ENCODE results near the gene GATA1. TPM values are rescaled to one million over a fixed set of nuclear protein-coding genes. Genes with fewer than 3 reads are reported as not detected.
"Not testable (repeated sequence)": the region's sequence is repeated elsewhere in the genome, so short reads cannot be mapped to it uniquely, and the experiment has no call there.

GATA1 gene
- total RNA-seq, 4 donors from 2014 or later, result not detected

- no peak for DNase-seq
- Histone ChIP-seq H3K4me1 (no peaks in the 10 kb centered on the region), H3K9me3 (no peaks in the 10 kb centered on the region), H3K4me3 (no peak overlapping the region), H3K36me3 (peaks cover 0 to 80% (median 0%) of the 10 kb centered on the region in 3 donors), H3K27me3 (no peaks in the 10 kb centered on the region), H3K27ac (no peak overlapping the region)
- 89 to 100% methylated on average over 2 to 7 of the region's 16 CpGs for WGBS, 2 donors
- intact Hi-C loops (cut with DNase I), result no loop called here
- TF ChIP-seq POLR2A (IDR thresholded peaks at IDR 0.05), result no peak
- no peak for TF ChIP-seq CTCF (IDR thresholded peaks at IDR 0.05)
Observed at GRCh38 chrX:48818098-48818497, 31.7 kb downstream of the GATA1 start.

- Histone ChIP-seq H3K36me3 (peaks cover 0 to 88% (median 0%) of the 10 kb centered on the region in 3 donors), H3K4me1 (no peaks in the 10 kb centered on the region), H3K4me3 (no peak overlapping the region), H3K27ac (no peak overlapping the region), H3K9me3 (no peaks in the 10 kb centered on the region), H3K27me3 (no peaks in the 10 kb centered on the region)
- no peak for DNase-seq
- intact Hi-C loops (cut with DNase I), result no loop called here
- TF ChIP-seq CTCF (IDR thresholded peaks at IDR 0.05) (no peak), POLR2A (IDR thresholded peaks at IDR 0.05) (no peak)
- WGBS, 2 donors, result 80% methylated on average over 1 of the region's 4 CpGs; no CpG with 5 or more reads in 1 of the 2 donors
Observed at GRCh38 chrX:48818866-48819265, 32.5 kb downstream of the GATA1 start.

- DNase-seq; H3K9me3 ChIP-seq; H3K27ac ChIP-seq; H3K27me3 ChIP-seq; H3K4me3 ChIP-seq; intact Hi-C loops (cut with DNase I); H3K4me1 ChIP-seq: not testable (repeated sequence)
- H3K36me3 ChIP-seq, result peaks cover 0 to 90% (median 0%) of the 10 kb centered on the region in 3 donors
- WGBS, 2 donors, result 87 to 89% methylated on average over 7 of the region's 9 CpGs
Observed at GRCh38 chrX:48819394-48819793, 33.0 kb downstream of the GATA1 start.

GRCh38 chrX:48823053-48823452, 36.7 kb downstream of the GATA1 start:
- H3K4me3 ChIP-seq, result no peak overlapping the region
- peaks cover 0 to 10% (median 0%) of the 10 kb centered on the region in 3 donors for H3K4me1 ChIP-seq
- H3K27me3 ChIP-seq, result peaks cover 0 to 22% (median 0%) of the 10 kb centered on the region in 4 donors
- intact Hi-C loops (cut with DNase I), result no loop called here
- no peak for DNase-seq
- WGBS, 2 donors, result 84% methylated on average over 5 of the region's 6 CpGs; no CpG with 5 or more reads in 1 of the 2 donors
- TF ChIP-seq POLR2A (IDR thresholded peaks at IDR 0.05) (no peak), CTCF (IDR thresholded peaks at IDR 0.05) (no peak)
- H3K27ac ChIP-seq, result no peak overlapping the region
- peaks cover 0 to 65% (median 0%) of the 10 kb centered on the region in 3 donors for H3K36me3 ChIP-seq
- peaks cover 0 to 6% (median 0%) of the 10 kb centered on the region in 3 donors for H3K9me3 ChIP-seq

GRCh38 chrX:48824066-48824465, 37.7 kb downstream of the GATA1 start:
- Histone ChIP-seq H3K4me3 (no peak overlapping the region), H3K9me3 (peaks cover 0 to 6% (median 0%) of the 10 kb centered on the region in 3 donors), H3K27ac (no peak overlapping the region), H3K36me3 (peaks cover 0 to 55% (median 0%) of the 10 kb centered on the region in 3 donors), H3K27me3 (peaks cover 0 to 24% (median 0%) of the 10 kb centered on the region in 4 donors), H3K4me1 (peaks cover 0 to 10% (median 0%) of the 10 kb centered on the region in 3 donors)
- intact Hi-C loops (cut with DNase I), result no loop called here
- TF ChIP-seq CTCF (IDR thresholded peaks at IDR 0.05) (no peak), POLR2A (IDR thresholded peaks at IDR 0.05) (no peak)
- 84 to 96% methylated on average over 4 to 6 of the region's 8 CpGs for WGBS, 2 donors
- no peak for DNase-seq

All from esophagus squamous epithelium (tissue), 5 donors.